HCT116 (cell line): ENCODE measurements around the gene RSRC1.

ENCODE experiments used
- POLR2A ChIP-seq: IDR thresholded peaks from 2 replicates; pipeline ENCODE4 v1.7.0; 2011; ENCODE audit warnings: borderline replicate concordance; ENCODE audit not compliant: insufficient read depth, insufficient read length; ENCODE audit errors: extremely low read depth
- TF ChIP-seq, protein P1 (sequence below), 3 experiments: fragments of 200-600 bp in 1 of 3; sonication (generic) in 1 of 3; IDR thresholded peaks in 2 of 3; conservative IDR thresholded peaks in 1 of 3; 2 replicates each; pipeline ENCODE4 v1.5.1; 2012 to 2017; ENCODE audit warnings: low read depth in 2 of 3, low read length in 2 of 3, antibody characterized with exemption in 1 of 3, borderline replicate concordance in 1 of 3, control low read depth in 1 of 3, mild to moderate bottlenecking in 1 of 3, mixed read lengths in 1 of 3, mixed run types in 1 of 3, moderate library complexity in 1 of 3; ENCODE audit not compliant: insufficient read depth in 1 of 3
- TF ChIP-seq, protein P2 (sequence below): IDR thresholded peaks from 2 replicates; pipeline ENCODE4 v1.6.1; 2012
- TF ChIP-seq, protein P3 (sequence below): IDR thresholded peaks from 2 replicates; pipeline ENCODE4 v1.6.1; 2012

DNA sequence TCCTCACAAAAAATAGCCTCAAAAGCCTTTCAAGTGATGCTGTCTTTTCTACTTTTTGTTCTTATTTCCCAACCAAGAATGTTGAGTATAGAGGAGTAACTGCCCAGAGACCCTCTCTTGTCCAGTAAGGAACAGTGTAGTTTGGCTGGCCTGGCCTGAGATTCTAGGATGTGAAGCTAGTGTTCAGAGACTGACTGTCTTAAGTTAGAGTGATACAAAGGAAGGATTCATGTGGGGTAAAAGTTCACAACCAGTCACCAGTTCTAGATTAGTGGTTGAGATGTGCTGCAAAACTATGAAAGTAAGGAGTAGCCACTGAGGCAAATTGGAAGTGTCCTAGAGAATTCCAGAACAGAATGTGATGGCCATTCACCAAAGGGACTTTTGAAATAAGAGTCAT lies 49.1 kb downstream of the RSRC1 start:
- TF ChIP-seq, protein P1, sequence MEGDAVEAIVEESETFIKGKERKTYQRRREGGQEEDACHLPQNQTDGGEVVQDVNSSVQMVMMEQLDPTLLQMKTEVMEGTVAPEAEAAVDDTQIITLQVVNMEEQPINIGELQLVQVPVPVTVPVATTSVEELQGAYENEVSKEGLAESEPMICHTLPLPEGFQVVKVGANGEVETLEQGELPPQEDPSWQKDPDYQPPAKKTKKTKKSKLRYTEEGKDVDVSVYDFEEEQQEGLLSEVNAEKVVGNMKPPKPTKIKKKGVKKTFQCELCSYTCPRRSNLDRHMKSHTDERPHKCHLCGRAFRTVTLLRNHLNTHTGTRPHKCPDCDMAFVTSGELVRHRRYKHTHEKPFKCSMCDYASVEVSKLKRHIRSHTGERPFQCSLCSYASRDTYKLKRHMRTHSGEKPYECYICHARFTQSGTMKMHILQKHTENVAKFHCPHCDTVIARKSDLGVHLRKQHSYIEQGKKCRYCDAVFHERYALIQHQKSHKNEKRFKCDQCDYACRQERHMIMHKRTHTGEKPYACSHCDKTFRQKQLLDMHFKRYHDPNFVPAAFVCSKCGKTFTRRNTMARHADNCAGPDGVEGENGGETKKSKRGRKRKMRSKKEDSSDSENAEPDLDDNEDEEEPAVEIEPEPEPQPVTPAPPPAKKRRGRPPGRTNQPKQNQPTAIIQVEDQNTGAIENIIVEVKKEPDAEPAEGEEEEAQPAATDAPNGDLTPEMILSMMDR (IDR thresholded peaks at IDR 0.05 in 2 of 3, conservative IDR thresholded peaks at IDR 0.05 in 1 of 3; ENCODE audit: borderline replicate concordance in 1 of 3, insufficient read depth in 1 of 3, low read depth in 2 of 3, low read length in 2 of 3): no peak
- TF ChIP-seq, protein P2, sequence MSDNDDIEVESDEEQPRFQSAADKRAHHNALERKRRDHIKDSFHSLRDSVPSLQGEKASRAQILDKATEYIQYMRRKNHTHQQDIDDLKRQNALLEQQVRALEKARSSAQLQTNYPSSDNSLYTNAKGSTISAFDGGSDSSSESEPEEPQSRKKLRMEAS: no peak
- TF ChIP-seq, protein P3, sequence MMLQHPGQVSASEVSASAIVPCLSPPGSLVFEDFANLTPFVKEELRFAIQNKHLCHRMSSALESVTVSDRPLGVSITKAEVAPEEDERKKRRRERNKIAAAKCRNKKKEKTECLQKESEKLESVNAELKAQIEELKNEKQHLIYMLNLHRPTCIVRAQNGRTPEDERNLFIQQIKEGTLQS: no peak
- no peak for TF ChIP-seq POLR2A
